A673 (cell line): ENCODE measurements around the gene LCN9. TPM values are rescaled to one million over a fixed set of nuclear protein-coding genes. Genes with fewer than 3 reads are reported as not detected.

Source experiments
- BruUV-seq: library from RNA; stranded (reverse); fragments of 400-500 nt; replicated peaks from 2 replicates; lab custom pipeline; 2021; lab: Mats Ljungman, UMichigan
- CTCF ChIA-PET: fragments of 300-600 bp; sonication (Branson Sonifier 250); formaldehyde crosslinking; loops from one replicate; lab custom pipeline; 2022; ENCODE audit warnings: antibody characterized with exemption; lab: Charles Lee
- POLR2A ChIA-PET: fragments of 300-600 bp; sonication (Branson Sonifier 250); formaldehyde crosslinking; loops from one replicate; lab custom pipeline; 2022; ENCODE audit warnings: antibody characterized with exemption; ENCODE audit not compliant: low non-redundant PET; lab: Charles Lee
- DNase-seq: peaks from one replicate; pipeline ENCODE4 v3.0.0-alpha.2; 2015; ENCODE audit warnings: low spot score
- H3K27ac ChIP-seq: fragments of 200-600 bp; sonication (generic); 2 replicates; pipeline ENCODE4 v1.5.1; 2016; ENCODE audit warnings: mixed run types, low read depth, mild to moderate bottlenecking, mixed read lengths, antibody characterized with exemption, low read length; ENCODE audit not compliant: poor library complexity, severe bottlenecking
- H3K27me3 ChIP-seq: fragments of 200-600 bp; sonication (generic); replicated peaks from 2 replicates; pipeline ENCODE4 v1.6.1; 2017; ENCODE audit warnings: mixed run types, low read depth, mild to moderate bottlenecking, mixed read lengths, antibody characterized with exemption, low read length; ENCODE audit not compliant: insufficient read depth, poor library complexity
- H3K36me3 ChIP-seq: fragments of 200-600 bp; sonication (generic); 2 replicates; pipeline ENCODE4 v1.6.1; 2016; ENCODE audit warnings: mixed run types, mild to moderate bottlenecking, mixed read lengths, antibody characterized with exemption, low read length; ENCODE audit not compliant: insufficient read depth, poor library complexity, severe bottlenecking
- H3K4me1 ChIP-seq: fragments of 200-600 bp; sonication (generic); 2 replicates; pipeline ENCODE4 v1.6.1; 2017; ENCODE audit warnings: mixed run types, mild to moderate bottlenecking, mixed read lengths, antibody characterized with exemption, low read length; ENCODE audit not compliant: insufficient read depth, poor library complexity, severe bottlenecking
- H3K4me3 ChIP-seq: fragments of 200-600 bp; sonication (generic); 2 replicates; pipeline ENCODE4 v1.5.1; 2016; ENCODE audit warnings: low read depth, mixed run types, mild to moderate bottlenecking, mixed read lengths, low read length; ENCODE audit not compliant: poor library complexity, severe bottlenecking
- H3K9me3 ChIP-seq: fragments of 200-600 bp; sonication (generic); 2 replicates; pipeline ENCODE4 v1.6.1; 2016; ENCODE audit warnings: mixed run types, low read depth, mild to moderate bottlenecking, mixed read lengths, antibody characterized with exemption, low read length; ENCODE audit not compliant: poor library complexity, severe bottlenecking
- EZH2 ChIP-seq: fragments of 200-600 bp; sonication (generic); IDR thresholded peaks from 2 replicates; pipeline ENCODE4 v1.6.1; 2017; ENCODE audit warnings: borderline replicate concordance, low read depth, mild to moderate bottlenecking, mixed read lengths, antibody characterized with exemption, low read length; ENCODE audit not compliant: poor library complexity, severe bottlenecking
- intact Hi-C: fragments of 100-400 bp; cut with micrococcal nuclease; formaldehyde crosslinking; loops from one replicate; pipeline ENCODE4 v1.10.0; 2022; ENCODE audit not compliant: unreplicated experiment
- total RNA-seq: library from RNA; stranded (reverse); gene quantifications from 2 replicates; pipeline ENCODE4 v1.2.3, GENCODE V29; 2021
- TF ChIP-seq, protein P1 (sequence below): fragments of 300-800, 200-600 bp; sonication (generic); conservative IDR thresholded peaks from 2 replicates; pipeline ENCODE4 v1.5.1; 2017; ENCODE audit warnings: low read depth, mild to moderate bottlenecking, antibody characterized with exemption, low read length, moderate library complexity, mixed read lengths

Gene LCN9
- total RNA-seq, 1 experiment from 2014 or later = not detected

DNA sequence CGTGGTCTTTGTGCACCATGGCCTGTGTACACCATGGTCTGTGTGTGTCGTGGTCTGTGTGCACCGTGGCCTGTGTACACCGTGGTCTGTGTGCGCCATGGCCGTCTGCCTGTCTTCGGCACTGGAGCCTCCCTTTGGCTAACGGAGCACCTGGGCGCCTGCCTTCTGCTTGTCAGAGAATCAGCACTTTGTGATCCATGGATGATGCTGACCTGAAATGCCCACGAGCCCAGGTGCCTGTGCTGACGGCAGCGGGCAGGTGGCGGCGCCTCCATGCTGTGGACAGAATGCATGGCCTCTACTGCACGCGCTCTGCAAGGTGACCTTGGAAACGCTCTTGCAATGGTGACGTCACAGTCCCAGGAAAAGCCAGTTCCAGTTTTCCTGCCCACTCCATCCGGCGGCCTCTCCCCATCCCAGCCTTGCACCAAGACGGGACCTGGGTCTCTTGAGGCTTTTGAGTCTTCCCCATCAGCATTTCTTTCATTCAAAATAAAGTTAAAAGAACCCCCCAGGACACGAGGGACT is 14.6 kb downstream of the LCN9 start:
- intact Hi-C loops = no loop called here
- no TSS peak for BruUV-seq
- POLR2A ChIA-PET = no interaction called here

DNA sequence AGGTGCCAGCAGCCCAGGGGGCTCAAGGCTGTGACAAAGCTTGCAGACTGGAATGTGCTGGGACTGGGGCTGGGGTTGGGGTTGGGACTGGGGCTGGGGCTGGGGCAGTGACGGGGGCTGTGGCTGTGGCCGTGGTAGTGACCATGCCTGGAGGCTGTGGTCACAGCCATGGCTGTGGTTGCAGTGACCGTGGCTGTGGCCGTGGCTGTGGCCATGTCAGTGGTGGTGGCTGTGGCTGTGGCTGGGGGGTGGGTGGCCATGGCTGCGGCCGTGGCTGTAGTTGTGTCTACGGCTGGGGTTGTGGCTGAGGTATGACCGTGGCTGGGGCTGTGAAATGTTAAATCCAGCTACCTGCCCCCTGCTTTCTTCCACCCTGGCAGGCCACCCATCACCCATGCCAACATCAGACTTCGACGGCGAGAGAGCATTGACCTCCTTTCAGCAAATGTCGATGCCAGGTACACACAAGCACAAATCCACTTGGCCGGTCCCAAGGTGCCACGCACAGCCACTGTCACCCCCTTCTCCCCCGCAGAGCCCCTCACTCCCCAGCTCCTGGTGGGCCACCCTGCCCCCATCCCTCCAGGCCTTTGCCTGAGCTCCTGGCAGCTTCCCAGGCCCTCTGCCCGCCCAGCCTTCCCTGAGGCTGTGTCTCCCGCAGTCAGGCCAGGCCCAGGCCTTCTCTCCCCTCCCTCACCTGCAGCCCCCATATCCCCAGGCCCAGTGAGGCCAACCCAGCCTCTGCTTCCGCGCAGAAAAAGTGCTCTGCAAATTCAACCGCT is 15.3 kb downstream of the LCN9 start:
- peaks cover under 1% of the 10 kb centered on the region for H3K27me3 ChIP-seq
- BruUV-seq = no TSS peak
- ChIA-PET CTCF (no interaction called here), POLR2A (no interaction called here)
- no peak for DNase-seq
- intact Hi-C loops = no loop called here
- no peaks in the 10 kb centered on the region for H3K4me1 ChIP-seq
- no peak overlapping the region for H3K27ac ChIP-seq
- no peaks in the 10 kb centered on the region for H3K9me3 ChIP-seq
- H3K36me3 ChIP-seq = no peaks in the 10 kb centered on the region
- no peak for TF ChIP-seq EZH2
- TF ChIP-seq, protein P1, sequence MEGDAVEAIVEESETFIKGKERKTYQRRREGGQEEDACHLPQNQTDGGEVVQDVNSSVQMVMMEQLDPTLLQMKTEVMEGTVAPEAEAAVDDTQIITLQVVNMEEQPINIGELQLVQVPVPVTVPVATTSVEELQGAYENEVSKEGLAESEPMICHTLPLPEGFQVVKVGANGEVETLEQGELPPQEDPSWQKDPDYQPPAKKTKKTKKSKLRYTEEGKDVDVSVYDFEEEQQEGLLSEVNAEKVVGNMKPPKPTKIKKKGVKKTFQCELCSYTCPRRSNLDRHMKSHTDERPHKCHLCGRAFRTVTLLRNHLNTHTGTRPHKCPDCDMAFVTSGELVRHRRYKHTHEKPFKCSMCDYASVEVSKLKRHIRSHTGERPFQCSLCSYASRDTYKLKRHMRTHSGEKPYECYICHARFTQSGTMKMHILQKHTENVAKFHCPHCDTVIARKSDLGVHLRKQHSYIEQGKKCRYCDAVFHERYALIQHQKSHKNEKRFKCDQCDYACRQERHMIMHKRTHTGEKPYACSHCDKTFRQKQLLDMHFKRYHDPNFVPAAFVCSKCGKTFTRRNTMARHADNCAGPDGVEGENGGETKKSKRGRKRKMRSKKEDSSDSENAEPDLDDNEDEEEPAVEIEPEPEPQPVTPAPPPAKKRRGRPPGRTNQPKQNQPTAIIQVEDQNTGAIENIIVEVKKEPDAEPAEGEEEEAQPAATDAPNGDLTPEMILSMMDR = no peak
- H3K4me3 ChIP-seq = no peak overlapping the region

More for the DNA sequence above, 14.6 kb downstream of the LCN9 start:
- no peaks in the 10 kb centered on the region for H3K36me3 ChIP-seq
- TF ChIP-seq, protein P1 = no peak
- no peak for TF ChIP-seq EZH2
- H3K27me3 ChIP-seq = peaks cover 5% of the 10 kb centered on the region
- H3K27ac ChIP-seq = no peak overlapping the region
- H3K9me3 ChIP-seq = no peaks in the 10 kb centered on the region
- no peak for DNase-seq
- H3K4me1 ChIP-seq = no peaks in the 10 kb centered on the region
- H3K4me3 ChIP-seq = no peak overlapping the region
- CTCF ChIA-PET = no interaction called here

DNA sequence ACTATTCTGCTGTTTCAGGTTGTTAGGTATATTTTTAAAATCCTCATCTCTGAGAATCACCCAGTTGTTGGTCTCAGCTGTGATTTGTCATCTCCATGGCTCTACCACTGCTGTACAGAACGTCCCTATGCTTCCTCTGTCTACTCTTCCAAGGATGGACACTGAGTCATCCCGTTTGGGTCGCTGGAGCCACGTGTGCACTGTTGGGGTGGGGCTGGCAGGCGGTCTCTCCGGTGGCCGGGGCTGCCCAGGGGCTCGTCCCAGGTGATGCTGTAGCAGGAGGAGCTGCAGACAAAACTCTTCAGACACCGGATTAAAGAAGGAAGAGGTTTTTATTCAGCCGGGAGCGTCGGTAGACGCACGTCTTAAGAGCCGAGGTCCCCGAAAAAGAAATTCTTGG is 16.9 kb downstream of the LCN9 start:
- no peak for DNase-seq
- H3K27ac ChIP-seq = no peak overlapping the region
- no peak for TF ChIP-seq EZH2
- TF ChIP-seq, protein P1 = no peak
- no peak overlapping the region for H3K4me3 ChIP-seq
- BruUV-seq = no TSS peak
- POLR2A ChIA-PET = no interaction called here
- H3K36me3 ChIP-seq = no peaks in the 10 kb centered on the region
- CTCF ChIA-PET = no interaction called here
- no peaks in the 10 kb centered on the region for H3K9me3 ChIP-seq
- no peaks in the 10 kb centered on the region for H3K4me1 ChIP-seq
- intact Hi-C loops = no loop called here
- no peaks in the 10 kb centered on the region for H3K27me3 ChIP-seq
